Ovary (tissue), 9 donors: Measurements from ENCODE around the gene EEF1A2. TPM values are rescaled to one million over a fixed set of nuclear protein-coding genes. Genes with fewer than 3 reads are reported as not detected.

Experiments used
- DNase-seq, 5 donors: peaks; one replicate each; pipeline ENCODE4 v3.0.0-alpha.2; 2019 to 2020
- H3K27ac ChIP-seq, 2 donors: fragments of 200-600 bp; one replicate each; pipeline versions ENCODE4 v1.5.1 to v1.8.0; 2019 to 2022
- H3K27me3 ChIP-seq: fragments of 200-600 bp; one replicate; pipeline ENCODE4 v1.8.0; 2022
- H3K36me3 ChIP-seq: fragments of 200-600 bp; sonication (generic); one replicate; pipeline ENCODE4 v1.5.1; 2019
- H3K4me1 ChIP-seq: one replicate; pipeline ENCODE4 v1.8.1; 2013; ENCODE audit warnings: mild to moderate bottlenecking, moderate library complexity; ENCODE audit not compliant: insufficient read depth
- H3K4me3 ChIP-seq: fragments of 200-600 bp; sonication (generic); one replicate; pipeline ENCODE4 v1.5.1; 2017
- H3K9me3 ChIP-seq, 2 donors: fragments of 200-600 bp in 1 of 2; sonication (generic) in 1 of 2; one replicate each; pipeline versions ENCODE4 v1.5.1 to v1.8.1; 2013 to 2019; ENCODE audit warnings: mild to moderate bottlenecking in 1 of 2, moderate library complexity in 1 of 2
- CTCF ChIP-seq, 3 donors: fragments of 450-650 bp in 2 of 3; fragments of 200-600 bp in 1 of 3; IDR thresholded peaks; one replicate each; pipeline versions ENCODE4 v1.5.1 to v1.8.0; 2016 to 2022; ENCODE audit warnings: antibody characterized with exemption in 3 of 3, mild to moderate bottlenecking in 1 of 3
- EP300 ChIP-seq: sonication (generic); formaldehyde crosslinking; IDR thresholded peaks from one replicate; pipeline ENCODE4 v1.6.1; 2017; ENCODE audit warnings: antibody characterized with exemption
- POLR2A ChIP-seq: fragments of 450-650 bp; IDR thresholded peaks from one replicate; pipeline ENCODE4 v1.6.1; 2017; ENCODE audit warnings: antibody characterized with exemption, mild to moderate bottlenecking, moderate library complexity
- WGBS, 3 donors: extraction: QIAGEN DNeasy Blood & Tissue Kit in 1 of 3; methylation state at CpG; one replicate each; pipeline versions ENCODE4 v1.1.5 to v1.1.7; 2013 to 2017; 5-methylcytosine and 5-hydroxymethylcytosine counted together
- intact Hi-C, 4 donors: fragments of 100-400 bp; cut with DNase I; formaldehyde crosslinking; loops; one replicate each; pipeline versions ENCODE4 v1.11.0 to v1.15.1; 2022 to 2023
- polyA plus RNA-seq, 2 donors: library from polyadenylated mRNA; stranded (reverse); fragments of 200-250 nt in 1 of 2; fragments of 350-450 nt in 1 of 2; fragmentation: Illumina TruSeq in 1 of 2; extraction: RNeasy Lipid Tissue Mini Kit (QIAGEN cat#74804) in 1 of 2; gene quantifications; one replicate each; pipeline ENCODE4 v1.2.3, GENCODE V29; 2013 to 2014
- total RNA-seq, 7 donors: library from RNA; depleted of rRNA in 2 of 7; stranded (reverse); fragments of >200 nt in 2 of 7; fragmentation: NEBNext Ultra II Directional in 3 of 7; extraction: Animal tissue kit (Norgen Biotek cat#: 25700) in 3 of 7; gene quantifications; one replicate each; pipeline versions ENCODE4 v1.1.0 to v1.2.4, GENCODE V29; 2016 to 2023
- donor health status: DM: no; HTN: no; CAD: no; lungs with moderate emphysema.
- donor health status: DM: no; HTN: no; CAD: no.
- donor health status: Bipolar disorder and iron deficiency.
- donor health status: DM: yes; HTN: yes; CAD: no.
- donor health status: DM: no; HTN: no; CAD: no.
- donor health status: DM: yes; HTN: yes; CAD: no.

The EEF1A2 gene
- total and polyA plus RNA-seq, 9 donors, result 0.25 to 1.3 (median 0.69) TPM

DNA sequence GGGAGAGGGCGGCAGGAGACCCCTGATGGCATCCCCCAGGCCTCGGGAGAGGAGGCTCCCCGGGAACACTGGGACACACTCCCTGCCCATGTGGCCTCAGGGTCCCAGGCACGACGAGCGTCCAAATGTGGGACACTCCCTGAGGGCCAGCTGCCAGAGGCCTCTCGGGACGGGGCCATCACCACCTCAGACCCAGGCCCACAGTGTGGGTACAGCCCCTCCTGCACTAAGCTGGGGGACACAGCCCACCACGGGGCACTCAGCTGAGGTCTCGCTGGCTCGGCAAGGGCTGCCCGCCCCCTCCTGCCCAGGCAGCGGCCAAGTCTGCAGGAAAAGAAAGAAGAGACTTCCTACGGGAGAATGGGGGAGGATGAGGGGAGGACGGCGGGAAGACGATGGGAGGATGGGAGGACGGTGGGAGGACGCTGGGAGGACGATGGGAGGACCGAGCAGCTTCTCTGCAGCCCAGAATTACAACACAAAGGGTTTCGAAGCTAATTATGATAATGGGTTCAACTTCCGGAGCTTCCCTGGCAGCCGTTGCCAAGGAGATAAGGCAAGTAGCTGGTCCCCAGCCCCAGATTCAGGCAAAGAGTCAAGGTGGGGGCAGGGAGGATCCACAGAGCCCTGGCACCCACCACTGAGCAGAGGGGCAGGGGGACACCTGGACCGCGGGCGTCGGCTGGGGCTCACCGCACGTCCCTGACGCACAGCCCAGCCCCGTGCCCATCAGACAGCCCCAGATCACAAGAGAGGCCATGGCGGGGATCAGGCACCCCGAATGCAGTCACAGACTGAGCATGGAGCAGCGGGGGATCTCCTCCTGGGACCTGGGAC is 43.9 kb downstream of the EEF1A2 start:
- H3K9me3 ChIP-seq, result no peaks in the 10 kb centered on the region
- TF ChIP-seq CTCF (IDR thresholded peaks at IDR 0.05) (no peak), POLR2A (no peak), EP300 (no peak)
- no peak overlapping the region for H3K4me3 ChIP-seq
- no peaks in the 10 kb centered on the region for H3K27me3 ChIP-seq
- DNase-seq, result no peak
- H3K27ac ChIP-seq, result no peak overlapping the region
- intact Hi-C loops, result no loop called here
- 12 to 17% (median 15%) methylated on average over 33 to 35 of the region's 35 CpGs for WGBS, 3 donors
- peaks cover 4% of the 10 kb centered on the region for H3K4me1 ChIP-seq
- no peaks in the 10 kb centered on the region for H3K36me3 ChIP-seq

GRCh38 chr20:63452821-63453523 is 45.9 kb downstream of the EEF1A2 start:
- intact Hi-C loops, result no loop called here
- Histone ChIP-seq H3K27me3 (no peaks in the 10 kb centered on the region), H3K36me3 (no peaks in the 10 kb centered on the region), H3K27ac (no peak overlapping the region), H3K4me3 (no peak overlapping the region), H3K4me1 (peaks cover 4% of the 10 kb centered on the region), H3K9me3 (no peaks in the 10 kb centered on the region)
- no peak for DNase-seq
- TF ChIP-seq POLR2A (no peak), CTCF (IDR thresholded peaks at IDR 0.05) (no peak), EP300 (no peak)
- 36 to 50% (median 45%) methylated on average over 26 to 46 of the region's 46 CpGs for whole genome bisulfite sequencing, 3 donors

- no peak overlapping the region for H3K4me3 ChIP-seq
- intact Hi-C loops, result no loop called here
- H3K36me3 ChIP-seq, result no peaks in the 10 kb centered on the region
- TF ChIP-seq CTCF (IDR thresholded peaks at IDR 0.05) (no peak), POLR2A (no peak), EP300 (no peak)
- peaks cover 4% of the 10 kb centered on the region for H3K4me1 ChIP-seq
- no peaks in the 10 kb centered on the region for H3K9me3 ChIP-seq
- WGBS, 3 donors, result 63 to 72% (median 66%) methylated on average over 20 of the region's 20 CpGs
- no peak for DNase-seq
- no peaks in the 10 kb centered on the region for H3K27me3 ChIP-seq
- no peak overlapping the region for H3K27ac ChIP-seq
Observed at GRCh38 chr20:63452341-63452740, 46.5 kb downstream of the EEF1A2 start.

- 88 to 91% (median 90%) methylated on average over 12 to 17 of the region's 17 CpGs for WGBS, 3 donors
- Histone ChIP-seq H3K27ac (no peak overlapping the region), H3K4me3 (no peak overlapping the region), H3K4me1 (peaks cover 4% of the 10 kb centered on the region), H3K36me3 (no peaks in the 10 kb centered on the region), H3K9me3 (no peaks in the 10 kb centered on the region), H3K27me3 (no peaks in the 10 kb centered on the region)
- no peak for DNase-seq
- intact Hi-C loops, result no loop called here
- no peak for TF ChIP-seq EP300
- TF ChIP-seq CTCF (IDR thresholded peaks at IDR 0.05), result no peak
- no peak for TF ChIP-seq POLR2A
Observed at GRCh38 chr20:63451821-63452220, 47.1 kb downstream of the EEF1A2 start.
